ENCODE data around the gene DAB1.

Gene DAB1

GRCh38 chr1:56965916-56966697 lies 457.8 kb downstream of the DAB1 start, which contains the start of gene C8B:
Gene C8B, minus strand, starts transcription at chr1:56966015. Its CDS starts 67 bp downstream, at chr1:56965948.
- Histone ChIP-seq H3K36me3 (ENCODE audit: control insufficient read depth in 4 of 4, insufficient read depth in 4 of 4, low read length in 3 of 4) (no peaks in the 10 kb centered on the region), H3K4me1 (ENCODE audit: control extremely low read depth in 1 of 4, control insufficient read depth in 4 of 4, insufficient read depth in 4 of 4, low read length in 3 of 4) (no peaks in the 10 kb centered on the region), H3K9me3 (ENCODE audit: control extremely low read depth in 1 of 5, control insufficient read depth in 4 of 5, insufficient read depth in 2 of 5, low read depth in 1 of 5, low read length in 4 of 5) (peaks cover 0 to 2% (median 0%) of the 10 kb centered on the region in 5 experiments), H3K27ac (ENCODE audit: insufficient read depth in 1 of 2, low read depth in 1 of 2, low read length in 2 of 2, poor library complexity in 1 of 2, severe bottlenecking in 2 of 2) (no peak within 1 kb of the TSS), H3K27me3 (replicated peaks in 2 of 5; ENCODE audit: control insufficient read depth in 4 of 5, insufficient read depth in 5 of 5, low read length in 4 of 5) (peaks cover 0 to 3% (median 0%) of the 10 kb centered on the region in 5 experiments), H3K4me3 (ENCODE audit: control insufficient read depth in 1 of 7, extremely low read depth in 1 of 7, insufficient read depth in 4 of 7, low read depth in 2 of 7, low read length in 6 of 7) (no peak within 1 kb of the TSS)
- no peak for DNase-seq
- ChIA-PET CTCF (interaction anchor here (0.6 kb wide), 1 partner anchor 732 kb away, joined by 3 read pairs; no protein-coding TSS in a partner anchor), POLR2A (no interaction called here)
- 89% methylated on average over 3 of the region's 3 CpGs for WGBS (ENCODE audit: insufficient coverage)

- CTCF ChIA-PET = no interaction called here
- 94% methylated on average over 2 of the region's 3 CpGs for WGBS (ENCODE audit: insufficient coverage)
Observed at GRCh38 chr1:56965191-56965590, 458.7 kb downstream of the DAB1 start.

DNA sequence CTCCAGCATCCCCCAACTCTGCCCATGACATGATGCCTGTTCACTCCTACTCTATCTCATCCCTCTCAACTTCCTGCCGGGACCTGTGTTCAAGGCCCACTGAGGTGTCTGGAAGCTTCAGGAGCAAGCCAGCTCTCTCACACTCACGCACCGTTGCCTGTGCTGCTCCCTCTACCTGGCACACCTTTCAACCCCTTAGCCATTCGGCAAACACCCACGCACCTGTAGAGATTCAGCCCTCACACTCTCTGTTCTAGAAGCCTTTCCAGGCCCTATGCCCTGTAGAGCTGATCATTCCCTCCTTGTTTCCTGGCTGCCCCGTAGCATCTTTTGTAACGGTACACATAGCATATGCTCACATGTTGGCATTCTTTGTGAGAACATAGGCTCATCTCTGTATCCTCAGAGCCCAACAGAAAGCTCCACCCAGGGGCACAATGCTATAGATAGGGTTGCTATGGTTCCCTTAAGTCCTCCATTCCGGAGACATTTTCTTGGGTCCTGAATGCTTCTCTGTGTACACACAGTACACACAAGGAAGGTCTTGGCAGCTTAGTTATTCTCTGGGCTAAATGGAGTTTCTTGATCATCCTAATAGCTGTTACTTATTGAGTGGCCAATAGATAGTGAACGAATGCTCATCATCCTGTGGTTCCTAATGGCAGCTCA lies 459.4 kb downstream of the DAB1 start:
- Histone ChIP-seq H3K4me1 (ENCODE audit: control extremely low read depth in 1 of 4, control insufficient read depth in 4 of 4, insufficient read depth in 4 of 4, low read length in 3 of 4) (no peaks in the 10 kb centered on the region), H3K27me3 (replicated peaks in 2 of 5; ENCODE audit: control insufficient read depth in 4 of 5, insufficient read depth in 5 of 5, low read length in 4 of 5) (no peaks in the 10 kb centered on the region), H3K4me3 (ENCODE audit: control insufficient read depth in 1 of 7, extremely low read depth in 1 of 7, insufficient read depth in 4 of 7, low read depth in 2 of 7, low read length in 6 of 7) (no peak overlapping the region), H3K27ac (ENCODE audit: insufficient read depth in 1 of 2, low read depth in 1 of 2, low read length in 2 of 2, poor library complexity in 1 of 2, severe bottlenecking in 2 of 2) (no peak overlapping the region), H3K36me3 (ENCODE audit: control insufficient read depth in 4 of 4, insufficient read depth in 4 of 4, low read length in 3 of 4) (no peaks in the 10 kb centered on the region), H3K9me3 (ENCODE audit: control extremely low read depth in 1 of 5, control insufficient read depth in 4 of 5, insufficient read depth in 2 of 5, low read depth in 1 of 5, low read length in 4 of 5) (no peaks in the 10 kb centered on the region)
- WGBS (ENCODE audit: insufficient coverage) = 89% methylated on average over 8 of the region's 9 CpGs
- ChIA-PET POLR2A (interaction anchor here (0.6 kb wide), 1 partner anchor 65 kb away, joined by 3 read pairs; no protein-coding TSS in a partner anchor), CTCF (no interaction called here)
- DNase-seq = no peak

More at GRCh38 chr1:56965191-56965590, 458.7 kb downstream of the DAB1 start:
- Histone ChIP-seq H3K36me3 (ENCODE audit: control insufficient read depth in 4 of 4, insufficient read depth in 4 of 4, low read length in 3 of 4) (no peaks in the 10 kb centered on the region), H3K4me3 (ENCODE audit: control insufficient read depth in 1 of 7, extremely low read depth in 1 of 7, insufficient read depth in 4 of 7, low read depth in 2 of 7, low read length in 6 of 7) (no peak overlapping the region), H3K27me3 (replicated peaks in 2 of 5; ENCODE audit: control insufficient read depth in 4 of 5, insufficient read depth in 5 of 5, low read length in 4 of 5) (no peaks in the 10 kb centered on the region), H3K4me1 (ENCODE audit: control extremely low read depth in 1 of 4, control insufficient read depth in 4 of 4, insufficient read depth in 4 of 4, low read length in 3 of 4) (no peaks in the 10 kb centered on the region), H3K9me3 (ENCODE audit: control extremely low read depth in 1 of 5, control insufficient read depth in 4 of 5, insufficient read depth in 2 of 5, low read depth in 1 of 5, low read length in 4 of 5) (no peaks in the 10 kb centered on the region), H3K27ac (ENCODE audit: insufficient read depth in 1 of 2, low read depth in 1 of 2, low read length in 2 of 2, poor library complexity in 1 of 2, severe bottlenecking in 2 of 2) (no peak overlapping the region)
- POLR2A ChIA-PET = no interaction called here
- no peak for DNase-seq

DNA sequence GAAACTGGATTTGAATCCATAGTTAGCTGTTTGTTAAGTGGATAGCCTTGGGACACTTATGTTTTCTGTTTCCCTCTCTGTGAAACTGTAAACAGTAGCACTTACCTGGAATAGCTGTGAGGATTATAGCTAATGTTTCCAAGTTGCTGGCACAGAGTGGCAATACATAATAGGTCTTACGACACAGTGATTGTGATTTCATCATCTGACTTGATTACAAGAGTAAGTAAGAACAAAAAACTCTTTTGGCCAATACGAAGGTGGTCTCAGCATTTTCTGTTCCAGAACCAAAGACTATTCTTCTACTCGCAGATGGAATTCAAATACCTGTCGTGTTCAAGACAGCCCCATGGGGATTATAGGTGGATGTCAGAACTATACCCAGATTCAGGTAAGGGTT lies 460.2 kb downstream of the DAB1 start:
- no peaks in the 10 kb centered on the region for H3K27me3 ChIP-seq (replicated peaks in 2 of 5; ENCODE audit: control insufficient read depth in 4 of 5, insufficient read depth in 5 of 5, low read length in 4 of 5)
- ChIA-PET CTCF (no interaction called here), POLR2A (no interaction called here)
- H3K27ac ChIP-seq (ENCODE audit: insufficient read depth in 1 of 2, low read depth in 1 of 2, low read length in 2 of 2, poor library complexity in 1 of 2, severe bottlenecking in 2 of 2) = no peak overlapping the region
- H3K4me1 ChIP-seq (ENCODE audit: control extremely low read depth in 1 of 4, control insufficient read depth in 4 of 4, insufficient read depth in 4 of 4, low read length in 3 of 4) = no peaks in the 10 kb centered on the region
- DNase-seq = no peak
- H3K4me3 ChIP-seq (ENCODE audit: control insufficient read depth in 1 of 7, extremely low read depth in 1 of 7, insufficient read depth in 4 of 7, low read depth in 2 of 7, low read length in 6 of 7) = no peak overlapping the region
- no peaks in the 10 kb centered on the region for H3K36me3 ChIP-seq (ENCODE audit: control insufficient read depth in 4 of 4, insufficient read depth in 4 of 4, low read length in 3 of 4)
- no peaks in the 10 kb centered on the region for H3K9me3 ChIP-seq (ENCODE audit: control extremely low read depth in 1 of 5, control insufficient read depth in 4 of 5, insufficient read depth in 2 of 5, low read depth in 1 of 5, low read length in 4 of 5)
- 96% methylated on average over 4 of the region's 4 CpGs for WGBS (ENCODE audit: insufficient coverage)

GRCh38 chr1:56961426-56961825 lies 462.4 kb downstream of the DAB1 start:
- CTCF ChIA-PET = no interaction called here
- H3K36me3 ChIP-seq (ENCODE audit: control insufficient read depth in 4 of 4, insufficient read depth in 4 of 4, low read length in 3 of 4) = no peaks in the 10 kb centered on the region
- no peak overlapping the region for H3K27ac ChIP-seq (ENCODE audit: insufficient read depth in 1 of 2, low read depth in 1 of 2, low read length in 2 of 2, poor library complexity in 1 of 2, severe bottlenecking in 2 of 2)
- H3K9me3 ChIP-seq (ENCODE audit: control extremely low read depth in 1 of 5, control insufficient read depth in 4 of 5, insufficient read depth in 2 of 5, low read depth in 1 of 5, low read length in 4 of 5) = no peaks in the 10 kb centered on the region
- H3K4me1 ChIP-seq (ENCODE audit: control extremely low read depth in 1 of 4, control insufficient read depth in 4 of 4, insufficient read depth in 4 of 4, low read length in 3 of 4) = no peaks in the 10 kb centered on the region
- DNase-seq = no peak
- no peak overlapping the region for H3K4me3 ChIP-seq (ENCODE audit: control insufficient read depth in 1 of 7, extremely low read depth in 1 of 7, insufficient read depth in 4 of 7, low read depth in 2 of 7, low read length in 6 of 7)
- POLR2A ChIA-PET = no interaction called here
- peaks cover 0 to 2% (median 0%) of the 10 kb centered on the region in 5 experiments for H3K27me3 ChIP-seq (replicated peaks in 2 of 5; ENCODE audit: control insufficient read depth in 4 of 5, insufficient read depth in 5 of 5, low read length in 4 of 5)
- WGBS (ENCODE audit: insufficient coverage) = 96% methylated on average over 8 of the region's 10 CpGs

DNA sequence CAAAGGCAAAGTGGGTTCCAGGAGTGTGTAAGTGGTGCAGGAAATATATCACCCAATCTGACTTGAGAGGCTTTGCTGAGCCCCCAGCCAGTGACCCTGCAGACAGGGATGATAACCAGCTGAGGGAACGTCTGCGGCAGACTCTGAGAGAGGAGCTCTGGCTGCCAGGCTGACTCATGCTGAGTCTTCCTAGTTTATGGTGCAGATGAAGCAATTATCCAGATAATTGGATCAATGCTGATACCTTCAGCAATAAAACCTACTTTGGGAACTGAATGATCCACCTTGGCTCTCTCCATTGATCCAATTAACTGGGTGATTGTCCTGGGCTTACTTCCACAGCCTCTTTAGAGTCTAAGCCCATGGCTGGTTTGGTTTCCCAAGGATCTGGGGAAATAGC lies 465.3 kb downstream of the DAB1 start:
- no peaks in the 10 kb centered on the region for H3K9me3 ChIP-seq (ENCODE audit: control extremely low read depth in 1 of 5, control insufficient read depth in 4 of 5, insufficient read depth in 2 of 5, low read depth in 1 of 5, low read length in 4 of 5)
- no peak overlapping the region for H3K4me3 ChIP-seq (ENCODE audit: control insufficient read depth in 1 of 7, extremely low read depth in 1 of 7, insufficient read depth in 4 of 7, low read depth in 2 of 7, low read length in 6 of 7)
- DNase-seq = no peak
- POLR2A ChIA-PET = no interaction called here
- H3K36me3 ChIP-seq (ENCODE audit: control insufficient read depth in 4 of 4, insufficient read depth in 4 of 4, low read length in 3 of 4) = no peaks in the 10 kb centered on the region
- H3K4me1 ChIP-seq (ENCODE audit: control extremely low read depth in 1 of 4, control insufficient read depth in 4 of 4, insufficient read depth in 4 of 4, low read length in 3 of 4) = no peaks in the 10 kb centered on the region
- CTCF ChIA-PET = no interaction called here
- no peak overlapping the region for H3K27ac ChIP-seq (ENCODE audit: insufficient read depth in 1 of 2, low read depth in 1 of 2, low read length in 2 of 2, poor library complexity in 1 of 2, severe bottlenecking in 2 of 2)
- 68% methylated on average over 2 of the region's 2 CpGs for WGBS (ENCODE audit: insufficient coverage)
- H3K27me3 ChIP-seq (replicated peaks in 2 of 5; ENCODE audit: control insufficient read depth in 4 of 5, insufficient read depth in 5 of 5, low read length in 4 of 5) = peaks cover 0 to 2% (median 0%) of the 10 kb centered on the region in 5 experiments

DNA sequence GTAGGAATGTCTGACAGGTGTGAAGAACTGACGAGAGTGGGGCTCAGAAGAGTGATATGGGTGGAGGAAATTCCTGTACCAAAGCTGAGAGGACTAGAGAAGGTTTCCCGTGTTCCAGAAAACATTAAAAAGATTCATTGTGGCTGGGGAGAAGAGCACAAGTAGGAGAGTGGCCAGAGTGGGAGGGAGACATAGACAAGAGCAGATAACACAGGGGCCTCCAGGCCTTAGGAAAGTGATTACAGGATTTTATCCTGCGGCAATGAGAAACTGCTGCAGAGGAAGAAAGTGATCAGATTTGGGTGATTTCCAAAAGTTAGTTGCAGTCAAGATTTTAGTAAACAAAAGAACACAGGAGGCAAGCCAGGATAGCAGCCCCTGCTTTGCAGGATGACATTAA lies 465.9 kb downstream of the DAB1 start:
- peaks cover 0 to 2% (median 0%) of the 10 kb centered on the region in 5 experiments for H3K27me3 ChIP-seq (replicated peaks in 2 of 5; ENCODE audit: control insufficient read depth in 4 of 5, insufficient read depth in 5 of 5, low read length in 4 of 5)
- H3K36me3 ChIP-seq (ENCODE audit: control insufficient read depth in 4 of 4, insufficient read depth in 4 of 4, low read length in 3 of 4) = no peaks in the 10 kb centered on the region
- POLR2A ChIA-PET = no interaction called here
- 83% methylated on average over 3 of the region's 3 CpGs for whole genome bisulfite sequencing (ENCODE audit: insufficient coverage)
- no peaks in the 10 kb centered on the region for H3K4me1 ChIP-seq (ENCODE audit: control extremely low read depth in 1 of 4, control insufficient read depth in 4 of 4, insufficient read depth in 4 of 4, low read length in 3 of 4)
- DNase-seq = no peak
- H3K27ac ChIP-seq (ENCODE audit: insufficient read depth in 1 of 2, low read depth in 1 of 2, low read length in 2 of 2, poor library complexity in 1 of 2, severe bottlenecking in 2 of 2) = no peak overlapping the region
- no peaks in the 10 kb centered on the region for H3K9me3 ChIP-seq (ENCODE audit: control extremely low read depth in 1 of 5, control insufficient read depth in 4 of 5, insufficient read depth in 2 of 5, low read depth in 1 of 5, low read length in 4 of 5)
- CTCF ChIA-PET = no interaction called here
- no peak overlapping the region for H3K4me3 ChIP-seq (ENCODE audit: control insufficient read depth in 1 of 7, extremely low read depth in 1 of 7, insufficient read depth in 4 of 7, low read depth in 2 of 7, low read length in 6 of 7)
